Effector CD4-positive, alpha-beta T cell (primary cell): ENCODE data around the gene TLR9.

Experiments used
- DNase-seq: peaks from one replicate; pipeline ENCODE4 v3.0.0-alpha.2; 2020

TLR9 gene

GRCh38 chr3:52246728-52247408 is 21.4 kb upstream of the TLR9 start:
- no peak for DNase-seq

- no peak for DNase-seq
Measured at GRCh38 chr3:52246264-52246620, 20.8 kb upstream of the TLR9 start.

GRCh38 chr3:52245322-52246263 is 20.1 kb upstream of the TLR9 start, which contains the start of gene PPM1M:
Gene PPM1M, plus strand, starts transcription at chr3:52245759. Its CDS starts 66 bp downstream, at chr3:52245825.
- peak; percentile 53 for DNase-seq

GRCh38 chr3:52243791-52244628 is 18.6 kb upstream of the TLR9 start:
- DNase-seq = no peak

DNA sequence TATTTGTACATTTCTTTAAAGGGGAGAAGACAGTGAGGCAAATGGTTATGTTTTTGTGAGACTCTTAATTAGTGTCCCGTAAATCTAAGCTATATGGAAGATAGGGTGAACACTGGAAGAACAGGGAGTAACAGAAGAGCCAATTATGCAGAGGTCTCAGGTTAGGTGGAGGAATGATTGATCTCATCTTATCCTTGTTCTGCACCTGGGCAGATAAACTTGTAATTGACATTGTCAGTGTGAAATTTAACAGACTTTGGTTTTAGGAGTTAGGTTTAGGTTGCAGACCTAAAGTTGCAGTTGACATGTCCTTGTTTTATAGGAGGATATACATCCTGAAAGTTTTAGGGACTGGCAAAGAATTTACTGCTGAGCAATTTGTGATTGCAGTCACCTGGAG is 16.6 kb upstream of the TLR9 start:
- DNase-seq = no peak

- DNase-seq = no peak
Measured at GRCh38 chr3:52240886-52241370, 15.5 kb upstream of the TLR9 start.

DNA sequence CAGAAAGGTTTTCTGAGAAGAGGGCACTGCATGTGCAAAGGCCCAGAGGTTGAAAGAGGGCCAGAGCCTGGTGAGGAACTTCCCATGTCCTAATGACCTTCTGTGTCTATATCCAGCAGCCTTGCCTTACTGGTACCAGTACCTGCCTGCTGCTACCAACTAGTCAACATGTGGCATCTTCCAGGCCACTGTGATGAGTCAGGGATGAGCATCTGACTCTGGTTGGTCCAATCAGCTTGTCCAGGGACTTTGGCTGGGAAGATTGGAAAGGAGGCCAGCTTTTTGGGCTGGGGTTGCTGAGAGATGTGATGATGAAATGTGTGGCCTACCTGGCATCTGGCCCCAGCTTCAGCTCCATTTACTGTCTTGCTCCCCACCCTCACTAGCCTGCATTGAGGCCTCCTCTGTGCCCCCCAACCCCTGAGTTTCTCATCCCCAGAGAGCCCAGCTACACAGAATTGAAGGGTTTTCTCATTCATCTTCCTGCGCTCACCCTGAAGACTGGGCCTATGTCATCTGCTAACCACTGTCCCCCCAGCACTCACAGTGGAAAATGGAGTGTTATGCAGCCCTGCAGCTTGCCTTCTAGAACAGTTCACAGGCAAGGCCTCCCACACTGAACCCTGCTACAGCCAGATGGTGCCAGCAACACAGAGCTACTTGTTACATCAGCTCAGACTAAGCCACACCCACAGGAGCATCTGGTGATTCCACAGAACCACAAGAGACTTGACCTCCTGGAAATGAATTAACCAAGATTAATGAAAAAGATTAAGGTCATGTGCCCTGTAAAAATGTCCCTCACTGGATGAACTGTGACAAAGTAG is 14.8 kb upstream of the TLR9 start:
- no peak for DNase-seq

DNA sequence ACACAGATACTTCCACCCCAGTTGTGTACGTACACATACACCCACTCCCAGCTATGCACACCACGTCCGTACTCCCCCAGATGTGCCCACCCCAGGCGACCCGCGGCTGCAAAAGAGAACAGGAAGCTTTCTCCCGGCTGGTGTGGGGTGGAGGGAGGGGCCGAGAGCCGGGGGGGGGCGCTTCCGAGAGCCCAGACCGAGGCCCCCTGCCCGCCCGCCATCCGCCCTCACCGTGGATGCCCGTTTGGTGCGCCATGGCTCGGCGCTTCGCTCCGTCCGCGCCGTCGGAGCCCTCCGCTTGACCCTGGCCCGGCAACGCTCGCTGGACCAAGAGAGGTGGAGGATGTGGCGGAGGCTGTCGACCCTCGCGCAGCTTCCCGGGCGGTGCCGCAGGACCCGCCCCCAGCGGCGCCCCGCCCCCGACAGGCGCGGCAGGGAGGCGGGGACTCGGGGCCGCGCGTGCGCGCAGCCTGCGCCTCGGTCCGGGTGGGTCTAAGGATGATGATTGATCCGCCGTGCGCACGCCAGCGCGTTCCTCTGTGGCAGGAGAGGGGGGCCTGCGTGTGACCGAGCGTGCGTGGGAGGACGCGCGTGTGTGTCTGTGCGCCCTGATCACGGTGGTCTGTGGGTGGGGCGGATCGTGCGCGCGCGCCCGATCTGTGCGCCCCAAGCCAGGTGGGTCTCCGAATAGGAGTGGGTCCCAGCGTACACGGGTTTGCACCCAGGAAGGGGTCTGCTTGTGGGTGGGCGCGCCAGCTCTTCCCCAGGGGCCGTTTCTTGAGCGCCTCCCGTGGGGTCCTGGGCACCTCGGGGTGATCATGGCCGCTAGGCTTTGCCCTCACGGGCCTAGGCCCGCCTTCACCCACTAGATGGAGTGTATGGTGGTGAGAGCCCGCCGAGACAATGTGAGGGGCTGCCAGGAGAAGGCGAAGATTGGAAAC is 13.6 kb upstream of the TLR9 start, which contains the start of gene TWF2:
TWF2 (minus strand) TSS at position 398 of the 941 bp plus-strand sequence; CDS start at position 256, 142 bp downstream.
- peak; percentile 82 for DNase-seq

DNA sequence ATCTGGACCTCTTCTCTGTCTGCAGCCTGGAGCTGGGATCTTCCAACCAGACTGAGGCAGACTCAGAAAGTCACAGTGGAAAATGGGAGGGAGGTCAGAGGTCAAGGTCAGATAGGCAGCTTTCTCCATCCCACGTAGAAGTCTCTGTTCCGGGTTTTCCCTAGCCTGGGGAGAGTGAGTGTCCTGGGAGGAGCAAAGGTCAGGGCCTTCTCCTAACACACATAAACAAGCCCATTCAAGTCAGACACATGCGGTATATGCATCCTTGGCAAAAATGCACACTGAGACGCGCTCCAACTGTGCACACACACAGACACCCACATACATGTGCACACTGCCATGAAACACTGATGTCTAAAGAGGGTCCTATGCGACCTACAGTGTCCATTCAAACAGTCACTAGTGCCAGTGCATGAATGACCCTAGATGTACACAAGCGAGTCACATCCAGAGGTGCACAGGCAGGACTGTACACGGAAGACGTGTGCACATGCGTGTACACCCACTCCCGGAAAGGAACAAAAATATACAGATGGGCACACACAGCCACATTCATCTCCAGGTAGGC is 12.8 kb upstream of the TLR9 start:
- DNase-seq = no peak

DNA sequence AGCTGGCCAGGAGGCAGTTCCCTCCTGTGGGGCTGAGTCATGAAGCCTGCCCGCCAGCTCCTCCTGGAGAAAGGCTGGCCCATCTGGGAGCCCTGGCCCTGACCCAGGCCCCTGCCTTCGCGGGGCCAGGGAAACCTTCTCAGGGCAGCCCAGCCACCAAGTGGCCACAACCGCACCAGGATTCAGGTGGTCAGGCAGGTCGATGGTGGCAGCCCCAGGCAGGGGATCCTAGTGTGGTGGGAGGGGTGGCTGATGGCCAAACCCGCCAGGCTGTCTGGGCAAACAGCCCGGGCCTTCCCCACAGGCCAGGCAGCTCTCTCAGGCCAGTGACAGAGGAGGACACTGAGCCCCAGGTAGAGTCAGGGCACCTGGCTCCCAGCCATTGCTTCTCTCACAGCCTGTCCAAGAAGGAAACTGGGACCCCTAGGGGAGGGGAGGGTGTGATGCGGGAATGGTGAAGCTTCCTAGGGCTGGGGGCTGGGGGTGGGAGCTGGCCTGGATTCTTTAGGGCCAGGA is 12.3 kb upstream of the TLR9 start:
- DNase-seq = no peak

GRCh38 chr3:52237006-52237656 is 11.7 kb upstream of the TLR9 start:
- DNase-seq = no peak

DNA sequence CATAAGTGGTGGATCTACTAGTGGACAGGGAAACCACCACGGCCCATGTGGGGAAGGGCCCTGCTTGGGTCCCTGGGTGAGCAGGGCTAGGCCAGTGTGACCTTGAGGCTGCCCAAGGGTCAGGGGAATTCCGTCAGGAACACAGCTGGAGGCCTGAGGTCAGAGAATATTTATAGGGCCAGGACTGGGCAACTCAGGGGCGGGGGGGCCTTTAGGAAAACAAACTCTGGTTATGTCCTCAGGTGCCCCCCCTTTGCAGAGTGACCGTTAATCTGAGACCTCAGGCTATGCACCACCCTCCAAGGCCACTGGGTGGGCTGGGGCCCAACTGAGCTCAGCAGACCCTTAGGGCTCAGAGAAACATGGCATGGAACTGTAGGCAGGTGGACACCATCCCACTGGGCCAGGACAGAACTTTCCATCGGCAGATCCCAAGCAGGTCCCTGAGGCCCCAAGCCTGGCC is 11.0 kb upstream of the TLR9 start:
- no peak for DNase-seq

- DNase-seq = no peak
Measured at GRCh38 chr3:52234516-52235447, 9.3 kb upstream of the TLR9 start.

GRCh38 chr3:52233968-52234367 is 8.5 kb upstream of the TLR9 start:
- no peak for DNase-seq

DNA sequence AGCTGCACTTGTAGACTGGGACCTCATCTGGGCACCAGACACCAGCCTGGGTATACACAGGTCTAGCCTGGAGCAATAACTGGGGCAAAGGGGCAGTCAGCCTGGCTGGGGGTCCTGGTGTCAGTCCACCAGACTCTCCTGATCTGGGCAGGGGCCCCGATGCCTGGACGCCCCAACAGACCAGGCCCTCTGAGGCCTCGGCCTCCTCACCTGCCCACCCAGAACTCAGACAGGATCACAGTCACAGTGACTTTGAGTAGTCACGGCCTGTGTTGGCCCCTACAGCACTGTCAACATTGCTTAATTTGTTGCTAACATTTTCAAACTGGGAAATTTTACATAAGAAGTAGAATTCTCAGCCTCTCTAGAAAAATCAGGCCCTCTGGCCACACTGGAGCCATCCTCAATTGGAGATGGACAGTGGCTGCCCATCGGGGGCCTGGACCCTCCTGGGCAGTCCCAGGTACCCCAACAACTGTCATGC is 7.7 kb upstream of the TLR9 start:
- DNase-seq = no peak

GRCh38 chr3:52232279-52233107 is 7.0 kb upstream of the TLR9 start:
- DNase-seq = no peak
